ENCODE results near the gene FCRL6. TPM values are rescaled to one million over a fixed set of nuclear protein-coding genes. Genes with fewer than 3 reads are reported as not detected.

FCRL6 gene, protein sequence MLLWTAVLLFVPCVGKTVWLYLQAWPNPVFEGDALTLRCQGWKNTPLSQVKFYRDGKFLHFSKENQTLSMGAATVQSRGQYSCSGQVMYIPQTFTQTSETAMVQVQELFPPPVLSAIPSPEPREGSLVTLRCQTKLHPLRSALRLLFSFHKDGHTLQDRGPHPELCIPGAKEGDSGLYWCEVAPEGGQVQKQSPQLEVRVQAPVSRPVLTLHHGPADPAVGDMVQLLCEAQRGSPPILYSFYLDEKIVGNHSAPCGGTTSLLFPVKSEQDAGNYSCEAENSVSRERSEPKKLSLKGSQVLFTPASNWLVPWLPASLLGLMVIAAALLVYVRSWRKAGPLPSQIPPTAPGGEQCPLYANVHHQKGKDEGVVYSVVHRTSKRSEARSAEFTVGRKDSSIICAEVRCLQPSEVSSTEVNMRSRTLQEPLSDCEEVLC
- polyA plus RNA-seq = 100 to 1,000 TPM; 234 to 442 (median 407) TPM

DNA sequence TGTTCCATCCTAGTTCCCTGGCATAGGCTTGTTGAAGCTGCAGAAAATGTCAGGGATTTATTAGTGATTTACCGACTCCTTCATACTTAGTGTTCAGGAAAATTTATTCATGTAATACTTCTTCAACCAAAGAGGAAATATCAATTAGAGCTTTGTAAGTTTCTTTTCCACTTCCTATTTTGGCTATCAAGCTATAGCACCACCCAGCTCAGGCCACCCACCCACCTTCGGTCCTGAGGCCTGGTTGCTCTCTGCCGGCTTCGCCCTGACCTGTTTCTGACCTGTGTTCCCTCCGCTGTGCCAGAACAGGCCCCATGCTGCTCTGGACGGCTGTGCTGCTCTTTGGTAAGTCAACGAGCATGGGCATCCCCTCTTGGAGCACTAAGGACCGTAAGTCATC is at the start of gene FCRL6:
FCRL6 (plus strand) TSS at position 250 of the 400 bp plus-strand sequence; CDS start at position 315, 65 bp downstream.
- peaks cover 0 to 9% (median 7%) of the 10 kb centered on the region in 3 donors for H3K27me3 Mint-ChIP-seq (ENCODE audit: low read depth in 3 of 3)

DNA sequence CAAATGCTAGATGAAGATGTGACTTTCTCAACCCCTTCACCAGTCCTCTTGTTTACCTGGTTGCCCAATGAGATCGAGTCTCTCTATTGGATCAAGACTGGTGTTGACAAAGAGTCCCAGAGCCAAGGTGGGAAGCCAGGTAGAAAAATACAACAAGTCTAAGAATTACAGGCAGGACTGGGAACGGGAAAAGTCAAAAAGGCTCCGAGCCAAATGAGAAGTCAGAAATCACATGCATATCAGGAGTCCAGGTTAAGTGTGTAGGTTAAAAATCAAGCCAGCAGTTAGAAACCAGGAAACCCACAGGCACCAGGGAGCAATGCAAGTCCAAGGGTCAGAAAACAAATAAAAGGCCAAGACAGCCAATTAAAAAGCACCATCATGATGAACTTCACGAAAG is 48.8 kb upstream of the FCRL6 start:
- H3K27me3 Mint-ChIP-seq (ENCODE audit: low read depth in 3 of 3) = peaks cover 0 to 4% (median 0%) of the 10 kb centered on the region in 3 donors
- no peaks in the 10 kb centered on the region for H3K36me3 Mint-ChIP-seq

More for the DNA sequence above, at the start of gene FCRL6:
- peaks cover 38 to 49% (median 46%) of the 10 kb centered on the region in 3 donors for H3K36me3 Mint-ChIP-seq
- peaks cover 84 to 87% of the 10 kb centered on the region in 2 donors for H3K4me1 Mint-ChIP-seq
- H3K9me3 Mint-ChIP-seq = no peaks in the 10 kb centered on the region
- DNase-seq = no peak
- peak within 1 kb of the TSS; percentile 86 to 96 (median 94) for H3K27ac Mint-ChIP-seq
- H3K4me3 Mint-ChIP-seq = peak within 1 kb of the TSS; percentile 92 to 96 (median 95)

DNA sequence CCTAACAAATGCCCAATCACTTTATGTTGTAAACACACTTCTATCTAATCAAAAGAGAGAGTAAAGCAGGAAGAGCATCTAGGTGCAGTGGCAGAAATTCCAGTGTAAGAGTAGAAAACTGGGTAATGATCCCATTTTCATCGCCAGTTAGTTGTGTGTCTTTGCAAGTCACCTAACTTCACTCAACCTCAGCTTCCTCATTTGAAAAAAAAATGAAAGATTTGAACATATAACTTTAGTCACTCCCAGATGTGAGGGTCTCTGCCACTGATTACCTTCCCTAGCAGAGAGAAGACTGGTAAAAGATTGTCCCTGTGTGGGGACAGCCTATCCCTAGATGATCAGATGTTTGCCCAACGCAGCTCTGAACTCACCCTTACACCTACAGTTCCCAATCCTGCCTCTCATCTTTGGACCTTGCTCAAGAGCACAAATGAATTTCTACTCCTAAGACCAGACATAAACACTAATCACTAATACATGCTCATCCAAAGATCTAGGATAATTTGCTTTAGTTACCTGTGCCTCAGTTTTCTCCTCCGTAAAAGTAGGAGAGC is 46.6 kb upstream of the FCRL6 start:
- H3K27me3 Mint-ChIP-seq (ENCODE audit: low read depth in 3 of 3) = peaks cover 0 to 4% (median 0%) of the 10 kb centered on the region in 3 donors
- no peaks in the 10 kb centered on the region for H3K36me3 Mint-ChIP-seq
- no peak overlapping the region for H3K4me3 Mint-ChIP-seq
- no peaks in the 10 kb centered on the region for H3K4me1 Mint-ChIP-seq
- no peak overlapping the region for H3K27ac Mint-ChIP-seq
- DNase-seq = no peak
- H3K9me3 Mint-ChIP-seq = no peaks in the 10 kb centered on the region

More for the DNA sequence above, 48.8 kb upstream of the FCRL6 start:
- no peak for DNase-seq
- Mint-ChIP-seq H3K9me3 (no peaks in the 10 kb centered on the region), H3K4me3 (no peak overlapping the region), H3K4me1 (no peaks in the 10 kb centered on the region), H3K27ac (no peak overlapping the region)

DNA sequence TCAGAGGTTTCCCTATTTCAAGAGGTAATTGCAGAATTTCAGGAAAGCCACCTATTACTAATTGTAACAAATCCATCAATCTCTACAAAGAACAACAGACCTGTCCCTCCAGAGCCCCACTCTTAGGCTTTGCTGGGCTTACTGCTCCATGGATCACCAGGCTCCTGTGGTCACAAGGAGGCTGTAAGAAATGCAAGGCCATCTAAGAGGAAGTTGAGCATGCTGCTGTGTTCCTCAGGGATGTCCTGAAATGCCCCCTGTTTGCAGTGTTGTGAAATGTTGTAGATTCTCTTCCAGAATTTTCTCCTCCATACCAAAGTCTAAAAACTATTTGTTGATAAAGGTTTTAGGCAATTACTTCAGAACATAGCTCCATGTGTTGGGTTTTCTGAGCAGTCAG is 45.8 kb upstream of the FCRL6 start:
- Mint-ChIP-seq H3K4me3 (no peak overlapping the region), H3K4me1 (no peaks in the 10 kb centered on the region), H3K36me3 (no peaks in the 10 kb centered on the region), H3K27me3 (ENCODE audit: low read depth in 3 of 3) (peaks cover 0 to 4% (median 0%) of the 10 kb centered on the region in 3 donors), H3K9me3 (no peaks in the 10 kb centered on the region), H3K27ac (no peak overlapping the region)
- DNase-seq = no peak

DNA sequence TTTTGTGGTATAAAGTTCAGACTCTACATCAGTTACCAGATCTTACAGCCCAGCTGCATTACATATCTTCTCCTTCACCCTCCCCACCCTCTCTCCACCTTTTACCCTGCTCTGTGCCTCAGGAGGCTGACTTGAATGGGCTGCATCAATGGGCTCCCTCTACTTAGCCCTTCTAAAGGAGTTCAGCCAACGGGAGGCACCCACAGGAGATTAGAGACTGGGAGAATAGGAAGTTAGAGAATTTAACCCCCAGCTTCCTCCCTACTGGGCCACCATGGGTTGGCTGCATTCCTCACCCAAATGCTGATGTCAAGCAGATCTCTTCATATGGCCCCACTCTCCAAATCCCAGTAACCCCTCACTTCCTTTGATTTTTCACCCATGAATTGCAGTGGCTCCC is 38.5 kb upstream of the FCRL6 start:
- Mint-ChIP-seq H3K4me1 (no peaks in the 10 kb centered on the region), H3K9me3 (no peaks in the 10 kb centered on the region), H3K36me3 (no peaks in the 10 kb centered on the region), H3K27ac (no peak overlapping the region), H3K27me3 (ENCODE audit: low read depth in 3 of 3) (peaks cover 0 to 14% (median 4%) of the 10 kb centered on the region in 3 donors), H3K4me3 (no peak overlapping the region)
- no peak for DNase-seq

DNA sequence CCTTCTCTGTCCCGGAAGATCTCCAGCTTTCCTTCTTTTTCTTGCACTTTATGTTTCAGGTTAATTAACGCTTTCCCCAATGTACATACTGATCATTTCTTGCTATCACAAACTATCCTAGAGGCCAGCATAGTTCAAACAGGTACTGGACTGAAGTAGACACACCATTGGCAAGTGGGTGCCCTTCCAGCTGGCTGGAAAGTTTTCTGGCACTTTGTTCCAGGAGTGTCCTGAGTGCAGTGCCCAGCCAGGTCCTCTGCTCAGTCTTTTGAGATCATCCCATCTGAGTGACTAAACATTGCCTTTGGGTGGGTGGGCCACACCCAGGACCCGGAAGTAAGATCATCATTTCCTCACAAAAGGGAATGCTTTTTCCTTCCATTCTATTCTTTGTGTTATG is 36.4 kb upstream of the FCRL6 start:
- Mint-ChIP-seq H3K36me3 (no peaks in the 10 kb centered on the region), H3K27me3 (ENCODE audit: low read depth in 3 of 3) (peaks cover 0 to 14% (median 4%) of the 10 kb centered on the region in 3 donors), H3K4me1 (no peaks in the 10 kb centered on the region), H3K4me3 (no peak overlapping the region), H3K27ac (no peak overlapping the region), H3K9me3 (no peaks in the 10 kb centered on the region)
- no peak for DNase-seq

DNA sequence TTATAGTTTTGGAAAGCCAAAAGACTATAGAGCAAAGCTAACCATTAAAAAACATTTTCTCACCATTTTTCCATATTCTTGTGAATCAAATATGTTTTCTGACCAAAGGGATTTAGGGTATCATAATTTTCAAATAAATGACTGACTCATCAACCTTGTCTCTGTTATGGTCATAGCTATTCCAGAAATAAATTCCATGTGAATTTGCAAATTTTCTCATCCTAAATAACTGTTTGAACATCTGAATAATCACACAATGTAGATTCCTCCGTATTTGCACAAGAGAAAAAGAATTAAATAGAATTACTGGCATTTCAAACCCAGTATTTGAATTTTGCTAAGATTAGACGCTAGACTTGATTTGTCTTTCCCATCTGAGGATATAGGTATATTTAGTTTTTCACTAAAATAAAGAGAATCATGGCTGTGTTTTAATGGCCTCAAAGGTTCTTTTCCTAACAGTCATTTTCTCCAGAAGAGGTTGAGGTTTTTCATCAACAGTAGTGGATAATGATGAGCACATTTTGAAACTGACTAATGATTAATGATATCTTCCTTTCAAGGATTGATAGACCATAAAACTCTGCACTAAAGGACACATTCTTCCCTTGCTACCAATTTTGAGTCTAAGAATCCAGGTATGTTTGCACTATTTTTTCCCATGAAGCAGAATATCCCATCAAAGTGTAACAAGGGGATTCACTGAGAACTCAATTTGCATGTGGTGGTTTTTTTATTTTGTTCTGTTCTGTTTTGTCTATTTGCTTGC is 30.8 kb upstream of the FCRL6 start:
- no peaks in the 10 kb centered on the region for H3K9me3 Mint-ChIP-seq
- peaks cover 0 to 13% (median 8%) of the 10 kb centered on the region in 3 donors for H3K27me3 Mint-ChIP-seq (ENCODE audit: low read depth in 3 of 3)
- no peak for DNase-seq
- no peak overlapping the region for H3K4me3 Mint-ChIP-seq
- H3K36me3 Mint-ChIP-seq = peaks cover 0 to 3% (median 0%) of the 10 kb centered on the region in 3 donors
- H3K4me1 Mint-ChIP-seq = no peaks in the 10 kb centered on the region
- H3K27ac Mint-ChIP-seq = no peak overlapping the region

DNA sequence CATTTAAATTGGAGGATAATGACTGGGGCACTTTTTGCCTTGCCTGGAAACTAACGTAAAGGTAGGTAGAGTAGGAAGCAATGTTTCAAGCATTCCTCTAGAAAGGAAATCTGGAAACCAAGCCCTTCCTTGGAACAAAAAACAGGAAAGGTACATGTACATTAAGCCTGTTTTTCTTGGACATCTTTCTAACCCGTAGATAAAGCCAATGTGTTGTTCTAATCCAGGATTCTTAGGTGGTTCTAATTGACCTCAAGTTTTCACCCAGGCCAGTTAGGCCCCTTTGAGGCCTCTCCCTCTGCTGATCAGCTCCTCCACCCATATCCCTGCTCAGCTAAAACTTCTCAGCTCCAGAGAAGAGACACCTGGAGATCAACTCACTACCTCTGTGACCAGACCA is 27.7 kb upstream of the FCRL6 start:
- H3K4me3 Mint-ChIP-seq = no peak overlapping the region
- H3K4me1 Mint-ChIP-seq = peaks cover under 1 to 3% of the 10 kb centered on the region in 2 donors
- DNase-seq = no peak
- no peaks in the 10 kb centered on the region for H3K9me3 Mint-ChIP-seq
- peaks cover 0 to 3% (median 0%) of the 10 kb centered on the region in 3 donors for H3K36me3 Mint-ChIP-seq
- H3K27ac Mint-ChIP-seq = no peak overlapping the region
- H3K27me3 Mint-ChIP-seq (ENCODE audit: low read depth in 3 of 3) = peaks cover 0 to 13% (median 4%) of the 10 kb centered on the region in 3 donors

DNA sequence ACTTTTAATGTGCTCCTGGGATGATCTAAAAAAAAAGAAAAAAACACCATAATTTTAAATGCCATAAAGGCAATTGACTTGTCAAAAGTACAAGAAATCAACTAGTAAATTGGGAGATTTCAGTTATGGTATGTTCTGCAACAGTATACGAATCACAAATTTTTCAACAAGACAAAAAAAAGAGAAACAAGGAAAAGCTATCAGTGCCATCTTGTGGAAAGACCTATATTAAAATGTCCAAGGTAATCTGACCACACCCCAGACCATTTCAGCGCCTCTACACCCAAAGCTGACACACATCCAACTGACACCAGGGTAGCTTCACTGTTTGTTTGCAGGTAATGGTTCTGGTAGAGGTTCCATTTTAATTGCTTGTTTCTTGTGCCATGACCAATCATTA is 26.4 kb upstream of the FCRL6 start:
- no peak for DNase-seq
- no peak overlapping the region for H3K27ac Mint-ChIP-seq
- H3K27me3 Mint-ChIP-seq (ENCODE audit: low read depth in 3 of 3) = peaks cover 0 to 13% (median 4%) of the 10 kb centered on the region in 3 donors
- H3K4me1 Mint-ChIP-seq = peaks cover 12 to 13% of the 10 kb centered on the region in 2 donors
- peaks cover 0 to 3% (median 0%) of the 10 kb centered on the region in 3 donors for H3K36me3 Mint-ChIP-seq
- no peaks in the 10 kb centered on the region for H3K9me3 Mint-ChIP-seq
- no peak overlapping the region for H3K4me3 Mint-ChIP-seq

DNA sequence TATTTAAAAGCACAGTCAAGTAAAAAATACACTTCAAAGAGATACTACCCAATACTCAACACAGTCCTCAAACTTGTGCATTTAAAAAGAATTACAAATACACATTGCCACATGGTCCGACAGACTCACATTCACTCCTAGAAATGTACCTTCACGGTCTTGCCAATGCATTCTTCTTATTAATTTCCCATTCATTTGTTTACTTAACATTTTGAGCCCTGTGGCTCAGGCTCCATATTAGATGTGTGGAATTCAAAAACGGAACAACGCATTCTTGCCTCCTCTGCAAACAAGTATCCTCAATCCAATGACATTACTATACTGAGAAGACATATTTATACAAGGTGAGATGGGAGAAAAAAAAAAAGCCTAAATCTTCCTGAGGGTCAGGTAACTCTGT is 23.9 kb upstream of the FCRL6 start:
- H3K27ac Mint-ChIP-seq = no peak overlapping the region
- no peaks in the 10 kb centered on the region for H3K9me3 Mint-ChIP-seq

DNA sequence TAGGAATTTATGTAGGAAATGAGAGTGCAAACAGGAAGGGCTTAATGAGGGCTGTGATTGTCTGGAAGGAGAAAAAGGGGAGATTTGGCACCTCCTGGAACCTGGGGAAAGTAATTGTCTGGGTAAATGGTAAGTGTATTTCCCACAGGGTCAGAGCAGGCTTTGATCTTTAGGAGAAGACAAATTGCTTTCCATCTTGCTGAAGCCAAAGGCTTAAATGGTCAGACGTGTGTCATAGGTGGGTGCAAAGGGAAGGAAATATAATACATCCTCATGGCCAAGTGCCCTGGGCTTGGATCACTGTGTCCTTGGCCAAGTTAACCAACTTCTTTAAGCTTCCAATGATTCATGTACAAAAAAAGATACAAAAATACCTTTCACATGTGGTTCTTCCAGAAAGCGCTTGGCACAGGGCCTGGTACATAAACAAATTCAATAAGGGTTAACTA is 22.7 kb upstream of the FCRL6 start:
- Mint-ChIP-seq H3K36me3 (peaks cover 0 to 3% (median 0%) of the 10 kb centered on the region in 3 donors), H3K4me3 (peak overlapping the region; percentile 28 to 87 (median 81)), H3K9me3 (no peaks in the 10 kb centered on the region), H3K27me3 (ENCODE audit: low read depth in 3 of 3) (peaks cover 0 to 5% (median 4%) of the 10 kb centered on the region in 3 donors), H3K4me1 (peaks cover 27 to 39% of the 10 kb centered on the region in 2 donors), H3K27ac (peak overlapping the region in 3 of 6 donors; percentile 46 to 85 (median 48))
- DNase-seq = no peak

More for the DNA sequence above, 23.9 kb upstream of the FCRL6 start:
- H3K4me3 Mint-ChIP-seq = peak overlapping the region in 1 of 5 donors; percentile 2
- H3K36me3 Mint-ChIP-seq = peaks cover 0 to 3% (median 0%) of the 10 kb centered on the region in 3 donors
- no peak for DNase-seq
- peaks cover 23 to 29% of the 10 kb centered on the region in 2 donors for H3K4me1 Mint-ChIP-seq
- H3K27me3 Mint-ChIP-seq (ENCODE audit: low read depth in 3 of 3) = peaks cover 0 to 5% (median 4%) of the 10 kb centered on the region in 3 donors

DNA sequence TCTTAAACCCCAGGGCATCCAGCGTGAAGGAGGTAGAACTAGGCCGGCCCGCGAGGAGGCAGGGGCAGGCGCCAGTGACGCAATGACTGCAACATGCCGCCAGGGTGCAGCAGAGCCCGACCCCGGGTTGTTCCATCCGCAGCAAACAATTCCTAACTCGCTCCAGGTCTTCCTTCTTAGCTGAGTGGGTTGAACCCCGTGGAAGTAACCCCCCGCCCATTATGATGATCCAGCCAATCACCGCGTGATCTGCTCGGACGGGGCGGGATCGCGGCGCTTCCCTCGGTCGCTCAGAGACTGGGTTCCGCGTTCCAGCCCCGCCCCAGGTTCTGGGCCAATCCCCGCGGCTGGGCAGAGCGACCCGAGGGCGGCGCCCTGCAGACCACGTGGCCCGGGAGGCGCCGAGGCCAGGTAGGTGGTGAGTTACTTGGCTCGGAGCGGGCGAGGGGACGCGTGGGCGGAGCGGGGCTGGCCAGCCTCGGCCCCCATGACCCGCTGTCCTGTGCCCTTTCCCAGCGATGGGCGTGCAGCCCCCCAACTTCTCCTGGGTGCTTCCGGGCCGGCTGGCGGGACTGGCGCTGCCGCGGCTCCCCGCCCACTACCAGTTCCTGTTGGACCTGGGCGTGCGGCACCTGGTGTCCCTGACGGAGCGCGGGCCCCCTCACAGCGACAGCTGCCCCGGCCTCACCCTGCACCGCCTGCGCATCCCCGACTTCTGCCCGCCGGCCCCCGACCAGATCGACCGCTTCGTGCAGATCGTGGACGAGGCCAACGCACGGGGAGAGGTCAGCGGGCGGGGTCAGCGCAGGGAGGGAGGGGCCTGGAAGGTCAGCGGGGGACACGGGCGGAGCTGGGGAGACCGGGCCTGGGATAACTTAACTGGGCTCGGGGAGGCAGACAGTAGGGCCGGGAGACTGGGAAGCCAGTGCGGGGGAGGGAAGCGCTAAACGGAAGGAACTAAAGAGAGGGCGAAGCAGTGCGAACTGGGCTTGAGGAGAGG is 21.3 kb upstream of the FCRL6 start, which contains the start of gene DUSP23:
DUSP23 (plus strand) TSS at position 380 of the 1,000 bp plus-strand sequence; CDS start at position 519, 139 bp downstream.
- Mint-ChIP-seq H3K4me1 (peaks cover 27 to 42% of the 10 kb centered on the region in 2 donors), H3K27ac (peak within 1 kb of the TSS; percentile 58 to 88 (median 85)), H3K27me3 (ENCODE audit: low read depth in 3 of 3) (peaks cover 0 to 2% (median 2%) of the 10 kb centered on the region in 3 donors), H3K4me3 (peak within 1 kb of the TSS; percentile 81 to 89 (median 85)), H3K36me3 (no peaks in the 10 kb centered on the region), H3K9me3 (no peaks in the 10 kb centered on the region)
- peak; percentile 95 to 96 (median 95) for DNase-seq

Data from immature natural killer cell (primary cell).